SK-MEL-5 (cell line): ENCODE results near the gene PIP4K2A. TPM values are rescaled to one million over a fixed set of nuclear protein-coding genes. Genes with fewer than 3 reads are reported as not detected.
"Not testable (repeated sequence)": the region's sequence is repeated elsewhere in the genome, so short reads cannot be mapped to it uniquely, and the experiment has no call there.

Experiments used
- DNase-seq: peaks from one replicate; pipeline ENCODE4 v3.0.0-alpha.2; 2016; ENCODE audit warnings: low read depth, low spot score
- in situ Hi-C: cut with HindIII; loops from 2 replicates; pipeline ENCODE4 v1.10.0; 2016; ENCODE audit warnings: low sequenced_read_pairs, high pct_unique_total_duplicates, low pct_unique_long_range_greater_than_20kb
- total RNA-seq: library from RNA; depleted of rRNA; stranded (reverse); fragments of >200 nt; shearing (Covaris generic); gene quantifications from 2 replicates; pipeline ENCODE4 v1.2.3, GENCODE V29; 2014; rRNA removed

PIP4K2A gene
- total RNA-seq, 1 experiment from 2014 or later, result 109 TPM

DNA sequence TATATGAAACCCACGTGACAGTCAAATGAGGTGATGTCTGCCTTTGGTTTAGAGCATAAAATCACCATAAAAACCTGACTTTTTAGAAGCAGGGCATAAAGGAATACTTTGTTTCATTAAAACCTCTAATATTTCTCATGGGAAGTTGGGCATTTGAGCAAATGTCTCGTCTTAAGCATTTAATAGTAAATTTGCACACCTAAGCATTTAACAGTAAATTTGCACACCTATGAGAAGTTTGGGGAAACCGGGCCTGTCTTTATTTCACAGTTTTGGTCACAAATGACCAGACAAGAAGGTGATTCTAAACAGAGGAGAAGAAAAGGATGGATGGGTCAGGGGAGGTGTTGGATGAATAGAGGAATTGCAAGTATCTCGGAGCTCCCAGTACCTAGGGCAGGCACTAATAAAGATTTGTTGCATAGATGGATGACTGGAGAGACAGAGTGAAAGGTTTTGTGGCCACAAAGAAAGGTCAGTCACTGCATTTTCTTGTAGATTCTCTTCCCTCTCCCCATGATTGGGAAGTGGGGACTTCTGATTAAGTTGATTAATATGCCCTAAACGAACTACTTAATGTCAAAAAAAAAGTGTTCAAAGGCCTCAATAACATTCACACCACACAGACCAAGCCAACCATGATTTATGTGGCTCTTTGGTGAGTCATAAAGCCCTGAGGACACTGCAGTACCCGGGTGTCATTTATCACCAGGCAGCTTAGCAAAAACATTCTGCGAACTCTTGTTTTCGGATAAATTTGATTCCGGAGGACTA, 210.9 kb downstream of the PIP4K2A start:
- in situ Hi-C loops, result no loop called here
- DNase-seq, result peak; percentile 30

DNA sequence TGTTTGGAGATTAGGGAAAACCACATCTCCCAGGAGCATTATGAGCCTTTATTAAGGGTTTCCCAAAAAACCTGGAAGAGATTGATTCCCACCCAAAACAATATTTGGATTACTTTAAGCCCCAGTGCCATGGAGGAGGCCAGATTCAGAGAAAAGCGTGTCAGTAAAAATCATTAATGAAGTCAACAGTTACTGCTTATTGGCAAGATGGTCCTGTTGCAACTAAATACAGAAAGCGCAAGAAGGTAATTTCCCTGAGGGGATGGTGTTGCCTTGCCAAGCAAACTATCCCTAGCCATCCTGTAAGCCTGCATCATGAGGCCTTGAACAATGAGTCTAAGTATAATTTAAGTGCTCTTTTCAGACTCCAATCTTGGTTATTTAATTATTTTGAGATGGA, 212.5 kb downstream of the PIP4K2A start:
- DNase-seq, result no peak
- in situ Hi-C loops, result no loop called here

DNA sequence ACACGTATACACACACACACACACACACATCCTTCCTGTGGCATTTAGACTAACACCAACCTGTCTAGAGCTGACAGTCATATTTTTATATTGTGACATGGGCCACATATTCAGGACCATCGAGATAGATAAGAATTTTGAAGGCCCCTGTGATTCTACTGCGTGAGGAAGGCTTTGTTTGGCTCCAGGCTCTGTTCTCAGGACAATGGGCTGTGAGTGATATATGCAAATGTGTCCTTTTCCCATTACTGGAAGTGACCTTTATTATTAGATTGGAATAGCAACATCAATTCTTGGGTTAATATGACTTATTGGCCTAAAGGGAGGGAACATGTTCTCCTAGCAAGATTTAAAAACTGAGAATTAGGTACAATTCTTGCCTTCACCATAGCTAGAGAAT, 213.0 kb downstream of the PIP4K2A start:
- DNase-seq, result no peak
- in situ Hi-C loops, result no loop called here

DNA sequence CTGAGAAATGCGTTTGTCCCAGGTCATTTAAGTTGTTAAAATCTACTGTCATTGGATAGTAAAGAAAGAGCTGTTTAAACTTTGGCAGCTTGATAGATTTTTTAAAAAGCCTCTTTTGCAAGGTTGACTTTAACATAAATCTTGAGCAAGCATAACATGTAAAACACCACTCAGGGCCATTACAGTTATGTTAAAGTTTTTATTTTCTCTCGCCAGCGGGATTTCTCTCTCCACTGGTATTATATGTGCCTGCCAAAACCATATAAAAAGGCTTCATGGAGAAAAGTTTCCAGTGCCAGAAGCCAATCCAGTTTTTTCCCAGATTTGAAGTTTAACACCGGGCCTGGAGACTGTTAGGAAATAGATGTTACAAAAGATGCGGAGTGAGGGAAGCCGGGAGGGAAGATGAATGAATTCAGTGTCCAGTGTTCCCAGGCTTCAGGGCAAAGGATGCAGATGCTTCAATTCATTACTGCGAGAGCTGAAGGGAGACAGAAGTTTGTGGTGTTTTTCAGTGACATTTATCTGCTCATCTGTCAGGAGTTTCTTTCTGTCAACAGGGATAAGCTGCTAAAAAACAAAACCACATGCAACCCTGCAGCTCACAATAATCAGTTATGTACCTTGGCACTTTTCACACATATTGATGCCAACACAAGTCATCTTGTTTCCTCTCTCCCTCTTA, 213.6 kb downstream of the PIP4K2A start:
- in situ Hi-C loops, result no loop called here
- peak; percentile 54 for DNase-seq

DNA sequence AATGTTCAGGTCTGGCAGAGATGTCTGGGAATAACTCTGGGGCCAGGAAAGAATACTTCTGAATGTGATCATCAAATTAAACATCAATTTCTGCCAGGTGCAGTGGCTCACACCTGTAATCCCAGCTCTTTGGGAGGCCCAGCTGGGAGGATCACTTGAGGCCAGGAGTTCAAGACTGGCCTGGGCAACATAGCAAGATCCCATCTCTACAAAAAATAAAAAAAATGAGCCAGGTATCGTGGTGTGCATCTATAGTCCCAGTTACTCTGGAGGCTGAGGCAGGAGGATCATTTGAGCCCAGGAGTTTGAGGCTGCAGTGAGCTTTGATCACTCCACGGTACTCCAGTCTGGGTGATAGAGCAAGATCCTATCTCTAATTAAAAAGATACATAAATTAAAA, 214.4 kb downstream of the PIP4K2A start:
- in situ Hi-C loops, result not testable (repeated sequence)

DNA sequence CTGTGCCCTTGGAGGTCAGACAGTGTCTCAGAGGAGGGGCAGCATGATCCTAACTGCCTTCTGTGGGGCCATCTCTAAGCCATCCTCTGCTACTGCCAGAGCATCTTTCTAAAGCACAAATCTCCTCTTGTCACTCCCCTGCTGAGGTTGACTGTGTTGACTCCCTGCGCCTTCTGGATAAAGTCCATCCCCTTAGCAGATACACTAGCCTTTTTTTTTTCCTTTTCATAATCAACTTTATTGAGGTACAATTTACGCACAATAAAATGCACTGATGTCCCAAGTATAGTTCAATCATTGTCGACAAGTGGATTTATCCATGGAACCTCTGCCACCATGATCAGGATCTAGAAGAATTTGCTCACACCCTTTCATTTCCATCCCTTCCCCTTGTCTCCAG, 219.0 kb downstream of the PIP4K2A start:
- in situ Hi-C loops, result no loop called here
- DNase-seq, result no peak

More for the DNA sequence above, 214.4 kb downstream of the PIP4K2A start:
- not testable (repeated sequence) for DNase-seq

DNA sequence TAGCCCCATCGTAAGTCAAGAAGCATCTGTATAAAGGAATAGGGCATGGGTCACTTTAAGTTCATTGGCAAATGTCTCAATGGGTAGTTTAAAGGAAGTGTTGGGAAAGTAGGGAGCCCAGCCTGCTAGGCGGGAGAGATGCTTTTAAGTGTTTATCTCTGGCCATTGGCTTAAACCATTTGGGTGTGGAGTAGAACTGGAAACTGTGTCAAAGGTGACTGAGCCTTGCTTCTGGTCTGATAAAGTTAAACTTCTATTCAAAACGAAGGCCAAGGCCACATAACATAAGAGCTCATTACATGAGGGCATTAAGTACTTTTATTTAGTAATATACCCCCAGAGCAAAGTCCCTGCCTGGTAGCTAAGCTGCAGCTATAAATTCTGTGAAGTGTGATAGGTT, 220.4 kb downstream of the PIP4K2A start:
- no peak for DNase-seq
- in situ Hi-C loops, result no loop called here

DNA sequence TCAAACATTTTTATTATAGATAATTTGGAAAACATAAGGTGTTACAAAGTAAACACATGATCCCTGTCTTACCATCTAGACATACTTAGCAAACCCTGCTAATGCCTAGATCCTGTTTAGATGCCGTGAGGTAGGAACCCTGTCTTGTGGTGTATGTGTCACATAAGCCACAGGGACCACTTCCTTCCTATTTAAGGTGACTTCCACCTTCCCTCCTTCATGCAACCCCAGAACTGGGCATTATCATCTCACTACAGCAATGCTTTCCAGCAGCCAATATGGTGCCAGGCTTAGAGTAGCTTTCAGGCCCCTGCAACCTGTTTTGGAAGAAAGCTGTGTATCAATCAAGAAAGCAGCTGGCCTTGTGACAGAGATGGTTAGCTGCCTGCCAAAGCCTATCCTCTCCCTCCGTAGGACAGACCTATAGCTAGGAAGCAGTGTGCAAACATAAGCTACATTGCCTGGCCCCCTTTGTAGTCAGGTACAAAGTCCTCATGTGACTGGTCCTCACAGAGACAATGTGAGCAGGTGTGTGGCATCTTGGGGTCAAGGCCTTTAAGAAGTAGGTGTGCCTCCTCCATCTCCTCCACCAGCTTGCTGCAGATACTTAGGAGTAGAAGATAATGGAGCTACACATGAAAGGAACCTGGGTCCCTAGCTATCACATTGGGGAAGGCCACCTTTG, 222.3 kb downstream of the PIP4K2A start:
- in situ Hi-C loops, result no loop called here
- DNase-seq, result no peak

DNA sequence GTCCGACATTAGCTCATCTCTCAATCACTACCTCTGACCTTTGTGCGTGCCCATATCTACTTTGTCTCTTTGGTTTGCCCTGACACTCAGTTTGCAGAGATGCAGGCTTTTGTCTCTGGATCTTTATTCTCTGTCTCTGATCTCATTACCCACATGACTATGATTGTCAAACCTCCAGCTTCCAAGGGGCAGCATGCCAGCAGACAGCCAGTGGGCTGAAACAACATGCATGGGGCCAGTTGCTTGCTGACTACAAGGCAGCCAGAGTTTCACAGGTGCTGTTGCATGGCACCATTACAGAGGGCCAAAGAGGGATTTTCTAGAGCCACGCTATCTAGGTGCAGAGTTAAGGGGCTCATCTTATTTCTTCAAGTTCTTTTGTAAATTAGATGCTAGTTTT, 222.9 kb downstream of the PIP4K2A start:
- in situ Hi-C loops, result no loop called here
- DNase-seq, result no peak

DNA sequence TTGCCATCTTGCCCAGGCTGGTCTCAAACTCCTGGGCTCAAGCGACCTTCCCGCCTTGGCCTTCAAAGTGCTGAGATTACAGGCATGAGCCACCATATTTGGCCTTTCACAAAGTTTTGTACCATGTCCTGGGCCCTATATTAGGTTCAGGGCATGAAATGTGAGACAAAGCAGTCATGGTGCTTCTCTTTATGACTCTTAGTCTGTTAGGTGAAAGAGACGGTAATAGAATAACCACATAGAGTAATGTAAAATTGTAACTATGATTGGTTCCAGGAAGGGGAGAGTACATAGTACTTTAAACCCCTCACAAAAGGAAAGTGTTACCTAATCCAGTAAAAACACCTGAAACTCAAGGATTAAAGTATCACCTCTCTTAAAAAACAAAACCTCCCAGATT, 224.4 kb downstream of the PIP4K2A start:
- DNase-seq, result no peak
- in situ Hi-C loops, result no loop called here

DNA sequence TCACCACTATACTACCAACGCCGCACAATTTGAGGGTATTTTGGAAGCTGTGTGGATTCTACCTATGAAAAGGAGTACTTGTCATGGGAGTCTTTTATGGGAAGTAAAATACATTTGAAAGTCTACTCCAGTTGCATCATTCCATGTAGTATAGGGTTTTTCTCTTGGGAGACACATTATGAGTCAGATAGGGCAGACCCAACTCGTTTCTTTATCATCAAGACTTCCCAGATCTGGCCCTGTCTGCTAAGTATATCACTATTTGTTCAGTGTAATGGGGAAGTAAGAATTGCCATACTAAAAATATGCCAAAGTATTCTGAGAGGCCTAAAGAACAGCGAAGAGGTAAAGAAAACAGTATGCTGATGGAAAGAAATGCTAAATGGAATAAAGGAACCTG, 224.9 kb downstream of the PIP4K2A start:
- DNase-seq, result no peak
- in situ Hi-C loops, result no loop called here

DNA sequence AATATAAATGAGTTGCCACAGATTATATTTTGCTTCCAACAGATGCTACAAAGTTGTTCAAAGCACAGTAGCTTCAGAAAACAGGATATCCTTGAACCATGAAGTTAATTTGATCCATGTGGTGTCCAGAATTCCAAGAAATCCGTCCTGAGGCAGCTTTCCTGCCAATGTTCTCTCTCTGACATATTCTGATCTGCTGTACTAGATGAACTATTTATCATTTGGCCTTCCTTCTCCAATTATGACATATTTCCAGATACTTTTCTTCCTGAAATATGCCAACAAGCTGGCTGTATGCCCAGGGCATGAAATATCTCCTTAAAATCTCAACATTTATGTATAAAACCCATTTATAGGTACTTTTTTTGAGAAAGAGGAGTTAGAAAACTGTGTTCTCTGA, 227.9 kb downstream of the PIP4K2A start:
- in situ Hi-C loops, result no loop called here
- no peak for DNase-seq

Other genes starting within 250 kb of the PIP4K2A start
- 0.32 TPM in 1 of 2 replicates, not detected in the other for gene ARMC3, start 213.5 kb upstream of the PIP4K2A start, total RNA-seq